GM21723 (cell line): ENCODE results near the gene HDLBP.

Source experiments
- ATAC-seq: cut with Tn5 transposase; IDR thresholded peaks from one replicate; pipeline ENCODE4 v1.9.1; 2021; ENCODE audit warnings: mild to moderate bottlenecking, moderate library complexity; ENCODE audit not compliant: unreplicated experiment

HDLBP gene

GRCh38 chr2:241258505-241259280 is 56.8 kb downstream of the HDLBP start:
- no peak for ATAC-seq

- no peak for ATAC-seq
Observed at GRCh38 chr2:241257419-241258032, 57.9 kb downstream of the HDLBP start.

- no peak for ATAC-seq
Observed at GRCh38 chr2:241256168-241256545, 59.3 kb downstream of the HDLBP start.

DNA sequence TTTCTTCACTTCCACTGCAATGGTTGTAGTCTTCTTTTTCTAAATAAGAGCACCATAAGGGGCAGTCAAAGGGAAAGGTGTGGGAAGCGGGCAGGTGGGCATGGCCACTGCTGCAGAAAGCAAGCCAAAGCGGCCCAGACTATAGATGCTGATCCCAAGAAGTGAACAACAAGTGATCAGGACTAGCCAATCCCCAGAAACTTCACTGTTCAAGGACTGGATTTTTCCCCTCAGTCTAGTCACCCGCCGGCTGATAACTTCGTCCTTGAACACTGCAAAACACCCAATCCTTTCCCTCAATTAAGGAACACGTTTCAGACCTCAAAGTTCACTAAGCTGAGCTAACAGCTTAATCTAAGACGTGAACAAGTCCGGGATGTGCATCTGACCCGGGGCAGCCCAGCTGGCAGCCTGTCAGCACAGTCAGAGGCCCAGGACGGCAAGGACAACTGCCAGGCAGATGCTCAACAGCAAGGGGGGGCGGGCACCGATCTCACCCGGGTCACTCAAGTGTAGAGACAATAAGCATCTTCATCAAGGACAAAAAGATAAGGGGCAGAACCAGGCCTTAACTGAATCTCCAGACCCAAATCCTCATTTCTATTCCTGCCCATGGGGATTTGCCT is 59.8 kb downstream of the HDLBP start:
- no peak for ATAC-seq

GRCh38 chr2:241254904-241255351 is 60.5 kb downstream of the HDLBP start:
- ATAC-seq, result no peak

DNA sequence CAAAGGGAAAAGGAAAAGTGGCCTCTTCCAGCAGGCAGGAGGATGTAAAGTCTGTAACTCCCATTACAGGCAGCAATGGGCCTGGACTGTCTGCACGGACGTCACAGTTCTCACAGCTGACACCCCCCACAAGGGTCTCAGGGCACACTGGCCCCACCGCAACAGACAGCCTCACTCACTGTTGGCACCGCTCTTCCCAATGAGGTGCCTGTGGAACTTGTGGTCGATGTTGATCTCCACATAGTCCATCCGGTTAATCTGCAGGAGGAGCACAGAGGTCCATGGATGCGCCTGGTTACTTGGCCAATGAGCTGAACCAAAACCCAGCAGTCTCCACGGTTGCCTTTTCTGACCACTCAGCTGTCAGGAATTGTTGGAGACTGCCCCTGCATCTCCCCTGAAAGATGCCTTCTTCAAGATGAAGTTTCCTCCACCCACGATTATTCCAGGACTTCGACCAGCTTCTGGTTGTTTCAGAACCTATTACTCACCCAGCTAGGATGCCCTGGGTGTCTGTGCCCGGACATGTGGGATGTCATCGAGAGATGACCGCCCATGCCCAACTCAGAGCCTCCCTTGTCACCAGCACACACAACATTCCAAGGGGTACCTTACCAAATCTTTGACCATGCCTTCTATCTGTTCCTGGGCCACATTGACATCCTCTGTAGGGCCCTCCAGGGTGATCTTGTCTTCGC is 62.5 kb downstream of the HDLBP start:
- ATAC-seq, result no peak

DNA sequence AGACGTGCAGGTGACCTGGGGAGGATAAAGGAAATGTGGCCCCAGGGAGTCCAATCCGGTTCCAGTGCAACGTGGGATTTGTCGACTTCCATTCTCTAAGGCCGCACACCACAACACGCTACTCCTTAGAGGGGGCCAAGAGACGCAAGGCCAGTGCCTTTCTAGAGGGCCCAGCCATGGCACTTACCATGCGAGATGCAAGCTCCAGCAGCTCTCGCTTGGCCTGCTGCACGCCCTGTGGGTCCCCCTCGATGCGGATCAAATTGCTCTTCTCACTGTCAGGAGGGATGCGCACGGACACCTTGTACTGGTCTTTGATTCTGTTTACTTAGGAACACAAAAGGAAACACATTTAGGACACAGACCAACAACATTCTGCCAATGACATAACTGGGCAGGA is 65.8 kb downstream of the HDLBP start:
- no peak for ATAC-seq

DNA sequence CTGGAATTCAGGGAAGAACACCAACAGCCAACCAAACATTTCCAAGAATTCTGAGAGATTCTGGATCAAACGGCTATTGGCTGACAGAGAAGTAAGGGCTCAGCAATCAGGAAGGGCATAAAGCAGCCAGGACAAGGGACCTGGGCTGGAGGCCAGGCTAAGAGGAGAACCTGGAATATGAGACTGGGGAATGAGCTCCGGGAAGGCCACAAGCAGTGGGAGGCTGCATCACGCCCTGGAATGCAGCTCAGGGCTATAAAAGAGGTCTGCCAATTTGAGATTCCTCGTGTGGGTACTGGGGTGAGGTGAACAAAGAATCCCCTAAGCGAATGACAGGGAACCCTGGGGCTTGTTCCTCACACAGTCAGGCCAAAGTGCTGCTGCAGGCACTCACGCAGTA is 66.6 kb downstream of the HDLBP start:
- no peak for ATAC-seq

DNA sequence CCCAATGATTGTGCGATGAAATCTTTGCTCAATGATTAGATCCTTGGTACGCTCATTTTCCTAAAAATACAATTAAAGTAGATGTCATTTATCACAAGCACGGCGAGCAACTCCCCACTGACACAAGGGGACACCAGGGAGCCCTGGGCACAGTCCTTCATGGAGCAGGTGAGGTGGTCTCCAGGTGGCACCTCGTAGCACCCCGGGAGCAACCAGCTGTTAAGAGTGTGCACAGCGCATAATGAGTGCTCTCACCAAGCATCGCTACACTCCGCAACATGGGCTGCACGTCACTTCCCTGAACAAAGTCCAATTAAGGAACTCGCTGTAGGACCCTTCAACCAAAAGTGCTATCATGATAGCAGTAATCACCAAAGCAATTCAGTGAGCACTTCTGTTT is 67.2 kb downstream of the HDLBP start:
- no peak for ATAC-seq

GRCh38 chr2:241244368-241244767 is 71.1 kb downstream of the HDLBP start:
- ATAC-seq, result no peak

DNA sequence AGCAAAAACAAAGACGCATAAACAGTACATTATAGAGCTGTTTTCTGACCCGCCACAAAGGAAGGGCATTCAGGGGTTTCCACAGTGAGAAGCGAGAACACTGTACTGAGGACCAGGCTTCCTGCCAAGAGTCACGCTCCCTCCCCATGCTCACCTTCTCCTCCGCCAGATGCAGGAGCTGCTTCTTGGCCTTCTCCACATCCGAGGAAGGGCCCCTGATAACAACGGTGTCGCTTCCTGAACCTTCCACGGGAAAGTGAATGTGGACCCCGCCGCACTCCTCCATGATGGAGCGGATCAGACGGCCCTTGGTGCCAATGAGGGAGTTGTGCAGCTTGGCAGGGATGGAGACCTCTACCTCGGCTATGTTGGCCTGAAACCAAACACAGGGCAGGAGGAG is 73.2 kb downstream of the HDLBP start:
- ATAC-seq, result no peak

DNA sequence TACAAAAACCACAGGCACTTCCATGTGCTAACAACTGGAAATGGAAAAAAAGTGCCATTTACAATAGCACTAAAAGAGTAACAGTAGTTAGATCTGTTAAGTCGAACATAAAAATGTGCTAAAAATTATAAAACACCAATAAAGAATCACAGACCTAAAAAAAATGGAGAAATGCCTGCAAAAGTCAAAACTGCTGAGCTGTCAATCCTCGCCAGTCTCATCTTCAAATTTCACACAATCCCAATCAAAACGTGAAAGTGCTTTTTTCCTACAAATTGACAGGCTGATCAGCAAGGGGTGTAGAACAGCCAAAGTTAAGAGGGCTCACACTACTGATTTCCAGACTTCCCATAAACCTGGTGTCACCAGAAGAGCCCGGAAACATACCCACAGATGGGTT is 73.8 kb downstream of the HDLBP start:
- no peak for ATAC-seq

- no peak for ATAC-seq
Observed at GRCh38 chr2:241240320-241241004, 75.0 kb downstream of the HDLBP start.

DNA sequence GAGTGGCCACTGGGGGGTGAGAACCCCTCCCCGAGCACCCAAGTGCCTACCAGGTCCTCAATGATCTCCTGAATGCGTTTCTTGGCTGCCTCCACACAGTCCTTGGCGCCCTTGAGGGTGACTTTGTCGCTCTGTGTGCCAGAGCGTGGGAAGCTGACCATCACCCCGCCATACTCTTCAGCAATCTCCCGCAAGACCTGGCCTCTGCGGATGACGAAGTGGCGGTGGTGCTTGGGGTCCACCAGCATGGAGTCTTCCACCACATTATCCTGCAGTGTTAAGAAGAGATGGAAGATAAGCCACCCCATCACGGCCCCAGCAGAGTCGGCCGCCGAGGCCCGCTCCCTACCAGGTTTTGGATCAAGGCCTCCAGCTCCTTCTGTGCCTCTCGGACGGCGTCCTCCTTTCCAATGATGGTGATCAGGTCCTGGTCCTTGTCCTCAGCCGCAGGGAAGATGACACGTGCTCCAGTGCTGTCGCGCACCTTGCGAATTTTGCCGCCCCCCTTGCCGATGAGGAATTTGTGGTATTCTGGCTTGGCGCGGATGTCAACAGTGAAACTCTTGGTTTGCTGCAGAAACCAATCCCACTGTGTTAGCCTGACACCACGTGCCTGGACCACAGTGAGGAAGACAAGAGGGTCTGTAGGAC is 75.8 kb downstream of the HDLBP start:
- ATAC-seq, result no peak

- ATAC-seq, result no peak
Observed at GRCh38 chr2:241238693-241239198, 76.7 kb downstream of the HDLBP start.

- ATAC-seq, result no peak
Observed at GRCh38 chr2:241237949-241238371, 77.5 kb downstream of the HDLBP start.

- ATAC-seq, result no peak
Observed at GRCh38 chr2:241237047-241237446, 78.4 kb downstream of the HDLBP start.

DNA sequence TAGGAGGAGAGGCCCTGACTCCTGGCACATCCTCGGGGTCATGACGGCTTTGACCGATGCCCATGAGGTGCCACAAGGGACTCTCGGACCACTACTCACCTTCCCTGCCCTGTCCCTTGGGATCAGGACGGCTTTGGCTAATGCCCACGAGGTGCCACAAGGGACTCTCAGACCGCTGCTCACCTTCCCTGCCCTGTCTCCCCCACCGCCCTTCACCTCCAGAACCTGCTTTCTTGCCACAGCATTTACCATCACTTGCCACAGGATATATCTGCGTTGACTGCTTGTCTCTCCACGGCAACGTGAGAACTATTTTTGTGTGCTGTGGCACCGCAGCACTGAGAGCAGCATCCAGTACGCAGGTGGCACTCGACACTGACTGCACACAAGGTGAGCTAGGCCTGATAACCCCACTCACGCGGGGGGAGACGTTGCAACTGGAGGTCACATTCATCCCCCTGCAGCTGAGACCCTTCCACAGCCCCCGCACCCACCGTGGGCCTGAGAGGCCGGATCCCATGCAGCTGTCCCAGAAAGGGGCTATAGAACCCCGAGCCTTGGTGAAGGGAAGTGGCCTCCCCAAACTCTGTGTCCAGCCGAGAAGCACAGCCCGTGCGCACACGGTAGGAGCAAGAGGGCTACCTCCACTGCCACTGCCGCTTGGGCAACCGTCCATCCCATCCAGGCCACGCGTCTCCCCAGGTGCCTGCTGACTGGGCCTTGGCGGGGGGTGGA is 79.4 kb downstream of the HDLBP start:
- no peak for ATAC-seq

DNA sequence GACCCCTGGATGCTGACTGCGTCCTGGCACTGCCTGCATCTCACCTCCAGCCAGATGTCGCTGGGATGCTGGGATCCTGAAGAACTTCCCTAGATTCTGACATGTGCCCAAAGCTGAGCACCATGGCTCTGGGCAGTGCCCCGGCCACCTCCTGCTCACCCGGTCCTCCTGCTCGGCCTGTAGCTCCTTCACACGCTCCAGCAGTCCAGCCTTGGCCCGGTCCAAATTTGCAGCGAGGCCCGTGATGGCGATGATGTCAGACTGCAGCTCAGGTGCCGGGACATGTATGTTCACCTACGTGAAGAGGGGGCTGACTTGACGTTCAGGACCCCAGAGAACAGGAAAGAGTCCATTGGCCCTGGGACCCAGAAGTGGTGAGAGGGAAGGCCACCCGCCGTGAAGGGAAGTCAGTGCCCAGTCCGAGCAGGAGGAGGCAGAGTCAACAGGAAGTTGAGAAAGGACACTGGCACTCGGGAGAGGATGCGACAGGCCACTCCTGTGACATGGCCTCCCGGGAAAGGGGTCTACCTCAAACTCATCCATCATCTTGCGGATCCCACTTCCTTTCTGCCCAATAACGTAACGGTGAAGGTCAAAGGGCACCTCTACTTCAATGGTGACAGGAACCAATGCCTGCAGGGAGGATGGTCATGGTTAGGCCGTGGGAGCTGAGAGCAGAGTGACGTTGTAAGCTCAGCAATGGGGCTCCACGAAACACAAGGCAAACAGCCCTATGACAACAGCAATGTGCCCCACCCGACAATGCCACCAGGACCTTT is 80.3 kb downstream of the HDLBP start:
- no peak for ATAC-seq
